ENCODE results near the gene DIABLO. TPM values are rescaled to one million over a fixed set of nuclear protein-coding genes. Genes with fewer than 3 reads are reported as not detected.

Gene DIABLO
- total RNA-seq, 1 donor from 2014 or later, result 76.4 TPM

GRCh38 chr12:122238861-122239260 is 13.0 kb upstream of the DIABLO start:
- H3K4me1 Mint-ChIP-seq, result no peaks in the 10 kb centered on the region
- no peak overlapping the region for H3K4me3 Mint-ChIP-seq
- H3K36me3 Mint-ChIP-seq, result peaks cover 29% of the 10 kb centered on the region
- no peaks in the 10 kb centered on the region for H3K27me3 Mint-ChIP-seq (ENCODE audit: low read depth)
- TF ChIP-seq CTCF (IDR thresholded peaks at IDR 0.05; ENCODE audit: unreplicated experiment), result no peak
- no peaks in the 10 kb centered on the region for H3K9me3 Mint-ChIP-seq
- no peak for DNase-seq (ENCODE audit: low spot score in 2 of 2, unreplicated experiment in 2 of 2)
- H3K27ac Mint-ChIP-seq, result no peak overlapping the region

GRCh38 chr12:122235741-122236140 is 9.9 kb upstream of the DIABLO start:
- Mint-ChIP-seq H3K4me1 (no peaks in the 10 kb centered on the region), H3K27ac (no peak overlapping the region), H3K36me3 (peaks cover 32% of the 10 kb centered on the region), H3K9me3 (no peaks in the 10 kb centered on the region), H3K4me3 (no peak overlapping the region), H3K27me3 (ENCODE audit: low read depth) (no peaks in the 10 kb centered on the region)
- DNase-seq (ENCODE audit: low spot score in 2 of 2, unreplicated experiment in 2 of 2), result no peak
- TF ChIP-seq CTCF (IDR thresholded peaks at IDR 0.05; ENCODE audit: unreplicated experiment), result no peak

- no peaks in the 10 kb centered on the region for H3K4me1 Mint-ChIP-seq
- no peak for TF ChIP-seq CTCF (IDR thresholded peaks at IDR 0.05; ENCODE audit: unreplicated experiment)
- no peak for DNase-seq (ENCODE audit: low spot score in 2 of 2, unreplicated experiment in 2 of 2)
- peaks cover 26% of the 10 kb centered on the region for H3K36me3 Mint-ChIP-seq
- H3K27ac Mint-ChIP-seq, result no peak overlapping the region
- H3K4me3 Mint-ChIP-seq, result no peak overlapping the region
- H3K27me3 Mint-ChIP-seq (ENCODE audit: low read depth), result no peaks in the 10 kb centered on the region
- no peaks in the 10 kb centered on the region for H3K9me3 Mint-ChIP-seq
These were observed 6.8 kb upstream of the DIABLO start for GRCh38 chr12:122232691-122233090.

- Mint-ChIP-seq H3K9me3 (no peaks in the 10 kb centered on the region), H3K4me1 (no peaks in the 10 kb centered on the region), H3K36me3 (peaks cover 22% of the 10 kb centered on the region), H3K4me3 (no peak overlapping the region), H3K27me3 (ENCODE audit: low read depth) (no peaks in the 10 kb centered on the region), H3K27ac (no peak overlapping the region)
- TF ChIP-seq CTCF (IDR thresholded peaks at IDR 0.05; ENCODE audit: unreplicated experiment), result no peak
- no peak for DNase-seq (ENCODE audit: low spot score in 2 of 2, unreplicated experiment in 2 of 2)
These were observed 4.9 kb upstream of the DIABLO start for GRCh38 chr12:122230798-122231197.

GRCh38 chr12:122228092-122228491 is 2.2 kb upstream of the DIABLO start:
- no peak overlapping the region for H3K27ac Mint-ChIP-seq
- H3K4me3 Mint-ChIP-seq, result no peak overlapping the region
- H3K4me1 Mint-ChIP-seq, result peaks cover 17% of the 10 kb centered on the region

More at GRCh38 chr12:122228092-122228491, 2.2 kb upstream of the DIABLO start:
- peaks cover 13% of the 10 kb centered on the region for H3K36me3 Mint-ChIP-seq
- H3K9me3 Mint-ChIP-seq, result no peaks in the 10 kb centered on the region
- no peak for DNase-seq (ENCODE audit: low spot score in 2 of 2, unreplicated experiment in 2 of 2)
- H3K27me3 Mint-ChIP-seq (ENCODE audit: low read depth), result no peaks in the 10 kb centered on the region
- no peak for TF ChIP-seq CTCF (IDR thresholded peaks at IDR 0.05; ENCODE audit: unreplicated experiment)
